Brain microvascular endothelial cell (primary cell): ENCODE measurements around the gene PPM1F.

Experiments used
- DNase-seq: peaks from one replicate; pipeline ENCODE4 v3.0.0-alpha.2; 2020
- H3K27ac ChIP-seq: fragments of 250-450 bp; sonication (Bioruptor Pico); 2 replicates; pipeline ENCODE4 v1.5.1; 2020; ENCODE audit warnings: mild to moderate bottlenecking, moderate library complexity
- H3K27me3 ChIP-seq: fragments of 250-450 bp; sonication (Bioruptor Pico); replicated peaks from 2 replicates; pipeline ENCODE4 v1.5.1; 2020; ENCODE audit warnings: mild to moderate bottlenecking
- H3K36me3 ChIP-seq: fragments of 250-450 bp; sonication (Bioruptor Pico); replicated peaks from 2 replicates; pipeline ENCODE4 v1.5.1; 2020; ENCODE audit warnings: mild to moderate bottlenecking
- H3K4me3 ChIP-seq: 2 replicates; pipeline ENCODE4 v1.5.1; 2011; ENCODE audit warnings: low read depth, mild to moderate bottlenecking, control low read depth, low read length, moderate library complexity
- in situ Hi-C: cut with HindIII; loops from 2 replicates; pipeline ENCODE4 v1.10.0; 2017; ENCODE audit warnings: low sequenced_read_pairs, low pct_ligation_motif_present
- TF ChIP-seq, protein P1 (sequence below): IDR thresholded peaks from 2 replicates; pipeline ENCODE4 v1.5.1; 2011; ENCODE audit warnings: low read depth, mild to moderate bottlenecking, moderate library complexity, low read length, control low read depth, inconsistent platforms; ENCODE audit errors: missing control alignments

Gene PPM1F

DNA sequence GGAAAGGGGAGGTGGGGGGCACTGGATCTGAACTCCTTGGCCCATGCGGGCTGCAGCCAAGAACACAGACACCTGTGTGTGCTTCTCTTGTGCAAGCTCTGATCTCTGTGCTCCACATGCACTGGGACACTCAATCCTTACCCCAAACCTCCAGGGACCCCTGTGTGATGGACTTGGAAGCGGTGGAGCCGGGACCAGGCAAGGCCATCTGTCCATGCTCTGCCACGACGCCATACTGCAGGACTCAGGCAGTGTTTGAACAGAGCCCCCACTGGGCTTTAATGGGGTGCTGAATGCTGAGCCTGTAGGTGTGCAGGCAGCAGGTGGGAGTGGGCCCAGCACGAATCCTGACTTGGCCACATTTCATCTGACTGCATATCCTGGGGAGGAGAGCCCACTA lies 23.4 kb downstream of the PPM1F start:
- Histone ChIP-seq H3K4me3 (no peak overlapping the region), H3K27me3 (no peaks in the 10 kb centered on the region), H3K27ac (no peak overlapping the region), H3K36me3 (peaks cover 64% of the 10 kb centered on the region)
- DNase-seq = no peak
- TF ChIP-seq, protein P1, sequence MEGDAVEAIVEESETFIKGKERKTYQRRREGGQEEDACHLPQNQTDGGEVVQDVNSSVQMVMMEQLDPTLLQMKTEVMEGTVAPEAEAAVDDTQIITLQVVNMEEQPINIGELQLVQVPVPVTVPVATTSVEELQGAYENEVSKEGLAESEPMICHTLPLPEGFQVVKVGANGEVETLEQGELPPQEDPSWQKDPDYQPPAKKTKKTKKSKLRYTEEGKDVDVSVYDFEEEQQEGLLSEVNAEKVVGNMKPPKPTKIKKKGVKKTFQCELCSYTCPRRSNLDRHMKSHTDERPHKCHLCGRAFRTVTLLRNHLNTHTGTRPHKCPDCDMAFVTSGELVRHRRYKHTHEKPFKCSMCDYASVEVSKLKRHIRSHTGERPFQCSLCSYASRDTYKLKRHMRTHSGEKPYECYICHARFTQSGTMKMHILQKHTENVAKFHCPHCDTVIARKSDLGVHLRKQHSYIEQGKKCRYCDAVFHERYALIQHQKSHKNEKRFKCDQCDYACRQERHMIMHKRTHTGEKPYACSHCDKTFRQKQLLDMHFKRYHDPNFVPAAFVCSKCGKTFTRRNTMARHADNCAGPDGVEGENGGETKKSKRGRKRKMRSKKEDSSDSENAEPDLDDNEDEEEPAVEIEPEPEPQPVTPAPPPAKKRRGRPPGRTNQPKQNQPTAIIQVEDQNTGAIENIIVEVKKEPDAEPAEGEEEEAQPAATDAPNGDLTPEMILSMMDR = no peak
- in situ Hi-C loops = loop anchor here (25.0 kb wide), 1 partner anchor 217 kb away; no protein-coding TSS in a partner anchor

- in situ Hi-C loops = loop anchor here (25.0 kb wide), 1 partner anchor 216 kb away; no protein-coding TSS in a partner anchor
- no peaks in the 10 kb centered on the region for H3K27me3 ChIP-seq
- peaks cover 56% of the 10 kb centered on the region for H3K36me3 ChIP-seq
- DNase-seq = no peak
- TF ChIP-seq, protein P1 = no peak
- H3K4me3 ChIP-seq = no peak overlapping the region
- H3K27ac ChIP-seq = no peak overlapping the region
These were observed 24.6 kb downstream of the PPM1F start for GRCh38 chr22:21928048-21928447.

GRCh38 chr22:21927174-21927823 lies 25.3 kb downstream of the PPM1F start:
- no peaks in the 10 kb centered on the region for H3K27me3 ChIP-seq
- TF ChIP-seq, protein P1 = no peak
- no peak for DNase-seq
- in situ Hi-C loops = loop anchor here (25.0 kb wide), 1 partner anchor 215 kb away; no protein-coding TSS in a partner anchor
- no peak overlapping the region for H3K27ac ChIP-seq
- H3K36me3 ChIP-seq = peaks cover 49% of the 10 kb centered on the region
- H3K4me3 ChIP-seq = no peak overlapping the region

DNA sequence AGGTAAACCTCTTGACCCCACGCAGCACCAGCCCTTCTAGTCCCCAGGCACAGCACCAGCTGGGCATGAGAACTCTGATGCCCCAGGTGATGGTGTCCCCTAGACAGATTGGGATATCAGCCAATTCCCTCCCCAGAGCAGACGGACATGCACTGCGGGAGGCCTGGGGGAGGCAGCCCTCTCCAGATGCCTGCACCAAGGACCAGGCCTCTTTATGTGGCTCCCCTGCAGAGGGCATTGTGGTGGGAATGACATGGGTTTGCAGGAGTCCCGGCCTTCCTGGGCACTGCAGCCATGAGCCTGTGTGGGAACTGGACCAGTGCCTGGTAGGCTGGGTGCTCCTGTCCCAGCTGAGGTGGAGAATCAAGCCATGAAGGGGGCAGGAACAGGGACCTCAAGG lies 25.9 kb downstream of the PPM1F start:
- in situ Hi-C loops = loop anchor here (25.0 kb wide), 1 partner anchor 214 kb away; no protein-coding TSS in a partner anchor
- peaks cover 45% of the 10 kb centered on the region for H3K36me3 ChIP-seq
- TF ChIP-seq, protein P1 = no peak
- no peak overlapping the region for H3K27ac ChIP-seq
- H3K4me3 ChIP-seq = no peak overlapping the region
- DNase-seq = no peak
- no peaks in the 10 kb centered on the region for H3K27me3 ChIP-seq

GRCh38 chr22:21923163-21923561 lies 29.5 kb downstream of the PPM1F start:
- H3K36me3 ChIP-seq = peaks cover 14% of the 10 kb centered on the region
- in situ Hi-C loops = no loop called here
- no peak overlapping the region for H3K4me3 ChIP-seq
- DNase-seq = no peak
- TF ChIP-seq, protein P1 = no peak
- no peak overlapping the region for H3K27ac ChIP-seq
- no peaks in the 10 kb centered on the region for H3K27me3 ChIP-seq
